GM18508 (cell line): ENCODE measurements around the gene CDH20.

Source experiments
- ATAC-seq: cut with Tn5 transposase; IDR thresholded peaks from one replicate; pipeline ENCODE4 v1.9.1; 2021; ENCODE audit warnings: moderate number of reproducible peaks; ENCODE audit not compliant: insufficient read depth, unreplicated experiment

CDH20 gene

GRCh38 chr18:61502472-61502871 lies 169.2 kb downstream of the CDH20 start:
- no peak for ATAC-seq

DNA sequence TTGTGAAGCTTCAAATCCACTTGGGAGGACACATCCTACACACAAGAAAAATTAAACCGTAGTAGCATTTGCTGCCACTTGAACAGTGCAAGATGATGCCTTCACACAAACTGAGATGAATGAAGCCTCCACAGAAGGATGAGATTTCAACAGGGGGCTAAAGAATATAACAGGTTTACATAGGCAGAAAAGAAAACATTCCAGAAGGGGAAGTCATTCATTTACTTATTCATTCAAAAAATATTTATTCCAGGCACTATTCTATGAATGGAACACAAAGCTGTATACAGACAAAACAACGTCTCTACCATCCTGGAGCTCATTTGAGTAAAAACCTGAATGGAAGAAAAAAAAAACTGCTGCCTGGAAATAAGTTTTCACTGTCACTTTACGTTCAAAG lies 170.5 kb downstream of the CDH20 start:
- ATAC-seq: no peak

GRCh38 chr18:61528961-61529360 lies 195.7 kb downstream of the CDH20 start:
- ATAC-seq: no peak

DNA sequence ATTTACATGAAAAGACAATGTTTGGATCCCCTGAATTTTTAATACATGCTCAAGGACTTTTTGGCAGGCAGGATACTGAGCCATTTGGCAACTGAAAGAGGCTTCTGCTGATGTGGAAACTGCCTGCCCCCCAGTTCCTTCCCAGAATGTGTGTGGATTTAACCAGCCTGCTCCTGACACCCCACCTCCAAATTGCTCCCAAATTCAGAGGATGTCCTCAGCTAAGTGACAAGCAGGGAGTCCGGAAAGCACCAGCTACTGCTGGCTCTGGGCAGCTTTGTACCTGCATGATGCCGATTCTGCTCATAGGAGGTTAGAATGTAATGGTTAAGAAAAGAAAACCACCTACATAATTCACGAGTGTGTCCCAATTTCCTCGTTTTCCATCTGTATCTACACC lies 197.5 kb downstream of the CDH20 start:
- no peak for ATAC-seq

DNA sequence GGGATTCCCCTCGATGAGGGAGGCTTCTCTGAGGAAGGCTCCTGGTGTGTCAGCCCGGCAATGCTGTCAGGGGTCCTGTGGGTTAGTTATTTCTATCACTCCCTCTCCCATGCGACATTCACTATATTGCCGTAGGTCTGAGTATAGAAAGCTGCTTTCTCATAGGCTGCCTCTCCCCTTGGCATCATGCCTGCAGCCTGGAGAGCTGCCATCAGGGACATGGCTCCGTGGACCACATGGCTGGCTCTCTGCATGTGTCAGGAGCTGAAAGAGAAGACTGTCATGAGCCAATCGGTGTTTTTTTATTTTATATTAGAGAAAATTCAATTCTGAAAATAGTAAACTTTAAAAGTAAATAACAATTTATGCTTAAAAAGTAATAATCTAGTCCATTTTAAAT lies 198.0 kb downstream of the CDH20 start:
- no peak for ATAC-seq

DNA sequence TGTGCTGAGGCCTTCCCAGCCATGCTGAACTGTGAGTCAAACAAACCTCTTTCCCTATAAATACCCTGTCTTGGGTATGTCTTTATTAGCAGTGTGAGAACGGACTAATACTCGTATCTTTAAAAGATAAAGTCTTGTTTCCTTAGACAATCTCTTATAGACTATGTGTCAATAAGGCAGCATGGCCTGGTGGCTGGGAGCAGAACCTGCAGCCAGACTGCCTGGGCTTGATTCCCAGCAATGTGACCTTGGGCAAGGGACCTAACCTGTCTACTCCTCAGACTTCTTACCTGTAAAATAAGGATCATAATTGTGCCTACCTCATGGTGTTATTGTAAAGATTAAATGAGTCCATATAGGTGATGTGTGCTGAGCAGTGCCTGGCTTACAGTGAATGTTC lies 198.7 kb downstream of the CDH20 start:
- no peak for ATAC-seq

- ATAC-seq: no peak
These were observed 202.2 kb downstream of the CDH20 start for GRCh38 chr18:61535401-61535800.

- no peak for ATAC-seq
These were observed 208.4 kb downstream of the CDH20 start for GRCh38 chr18:61541673-61542072.

DNA sequence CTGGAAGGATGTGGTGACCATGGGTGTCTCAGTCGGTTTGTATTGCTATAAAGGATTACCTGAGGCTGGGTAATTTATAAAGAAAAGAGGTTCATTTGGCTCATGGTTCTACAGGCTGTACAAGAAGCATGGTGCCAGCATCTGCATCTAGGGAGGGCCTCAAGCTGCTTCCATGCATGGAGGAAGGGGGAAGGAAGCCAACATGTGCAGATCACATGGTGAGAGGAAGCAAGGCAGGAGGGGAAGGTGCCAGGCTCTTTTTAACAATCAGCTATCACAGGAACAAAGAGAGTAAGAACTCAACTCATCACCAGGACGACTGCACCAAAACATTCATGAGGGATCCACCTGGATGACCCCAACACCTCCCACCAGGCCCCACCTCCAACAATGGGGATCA lies 209.4 kb downstream of the CDH20 start:
- no peak for ATAC-seq

- no peak for ATAC-seq
These were observed 210.3 kb downstream of the CDH20 start for GRCh38 chr18:61543518-61543917.

DNA sequence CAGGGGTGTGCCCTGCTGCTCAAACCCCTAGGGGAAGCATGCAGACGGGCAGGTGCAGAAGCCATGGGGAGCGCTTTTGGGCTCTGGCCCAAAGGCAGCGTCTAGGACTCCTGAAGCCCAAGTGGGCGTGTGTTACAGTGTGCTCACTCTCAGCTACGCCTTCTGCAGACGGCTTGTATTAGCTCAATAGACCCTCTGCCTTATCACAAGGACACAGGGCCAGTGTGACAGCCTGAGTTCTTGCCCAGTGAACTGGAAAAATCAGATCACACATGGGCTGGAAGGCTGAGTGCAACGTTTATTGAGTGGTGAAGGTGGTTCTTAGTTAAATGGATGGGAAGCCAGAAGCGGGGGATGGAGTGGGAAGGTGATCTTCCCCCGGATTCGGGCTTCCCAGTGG lies 210.9 kb downstream of the CDH20 start:
- ATAC-seq: no peak

- no peak for ATAC-seq
These were observed 212.3 kb downstream of the CDH20 start for GRCh38 chr18:61545281-61546245.

DNA sequence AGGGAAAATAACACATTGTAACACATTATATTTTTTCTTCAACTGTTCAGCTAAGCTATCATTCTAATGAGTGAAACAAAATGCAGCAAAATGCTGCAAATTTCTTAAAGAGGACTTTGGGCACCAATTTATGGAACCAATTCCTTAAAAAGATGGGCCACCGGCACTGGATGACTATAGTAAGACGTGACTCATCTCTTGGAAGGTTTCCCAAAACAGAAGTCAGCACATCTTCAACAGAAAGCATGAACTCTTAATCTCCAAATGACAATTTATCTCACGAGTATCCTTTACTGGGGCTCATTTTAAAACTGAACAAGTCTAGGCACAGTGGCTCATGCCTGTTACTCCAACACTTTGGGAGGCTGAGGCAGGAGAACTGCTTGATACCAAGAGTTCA lies 213.4 kb downstream of the CDH20 start:
- ATAC-seq: no peak

GRCh38 chr18:61549416-61549815 lies 216.2 kb downstream of the CDH20 start:
- no peak for ATAC-seq

GRCh38 chr18:61549889-61550288 lies 216.7 kb downstream of the CDH20 start:
- no peak for ATAC-seq

- ATAC-seq: no peak
These were observed 218.4 kb downstream of the CDH20 start for GRCh38 chr18:61551586-61551985.

- no peak for ATAC-seq
These were observed 219.9 kb downstream of the CDH20 start for GRCh38 chr18:61553045-61553659.

- no peak for ATAC-seq
These were observed 221.0 kb downstream of the CDH20 start for GRCh38 chr18:61554117-61554776.

GRCh38 chr18:61554946-61555361 lies 221.7 kb downstream of the CDH20 start:
- ATAC-seq: no peak

GRCh38 chr18:61556316-61556715 lies 223.1 kb downstream of the CDH20 start:
- ATAC-seq: no peak

GRCh38 chr18:61556862-61557261 lies 223.6 kb downstream of the CDH20 start:
- ATAC-seq: no peak
